ENCODE results near the gene ADAM17. TPM values are rescaled to one million over a fixed set of nuclear protein-coding genes. Genes with fewer than 3 reads are reported as not detected.
"Not testable (repeated sequence)": the region's sequence is repeated elsewhere in the genome, so short reads cannot be mapped to it uniquely, and the experiment has no call there.

Gene ADAM17
- total RNA-seq, 3 donors from 2014 or later = 32.2 to 65.9 (median 48.8) TPM

DNA sequence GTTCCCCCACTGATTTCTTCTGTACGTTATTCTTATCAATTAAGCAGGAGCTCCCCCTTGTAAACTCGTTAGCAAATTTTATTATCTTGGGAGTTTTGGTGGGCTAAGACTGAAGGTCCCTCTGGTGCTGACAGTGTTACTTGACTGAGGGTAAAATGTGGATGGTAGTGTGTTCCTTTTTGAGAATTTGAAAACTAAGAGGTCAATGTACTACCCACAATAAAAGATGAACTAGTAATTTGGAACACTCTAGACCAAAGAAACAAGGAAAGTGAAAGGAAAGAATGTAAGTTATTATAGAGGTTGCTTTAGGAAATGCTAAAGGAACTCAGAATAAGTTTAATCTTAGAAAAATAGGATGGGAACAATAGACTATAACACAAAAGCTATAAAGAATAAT lies 40.1 kb upstream of the ADAM17 start:
- DNase-seq (ENCODE audit: low spot score in 2 of 2) = no peak
- H3K27ac ChIP-seq = peak overlapping the region in 1 of 2 donors; percentile 22
- H3K4me3 ChIP-seq = no peak overlapping the region
- peaks cover 0 to 6% of the 10 kb centered on the region in 2 donors for H3K4me1 ChIP-seq
- H3K27me3 ChIP-seq = no peaks in the 10 kb centered on the region
- H3K36me3 ChIP-seq = no peaks in the 10 kb centered on the region
- peaks cover 16 to 19% of the 10 kb centered on the region in 2 donors for H3K9me3 ChIP-seq
- TF ChIP-seq POLR2AphosphoS5 (IDR thresholded peaks at IDR 0.05) (no peak), POLR2A (IDR thresholded peaks at IDR 0.05) (no peak)
- TF ChIP-seq, protein P1, sequence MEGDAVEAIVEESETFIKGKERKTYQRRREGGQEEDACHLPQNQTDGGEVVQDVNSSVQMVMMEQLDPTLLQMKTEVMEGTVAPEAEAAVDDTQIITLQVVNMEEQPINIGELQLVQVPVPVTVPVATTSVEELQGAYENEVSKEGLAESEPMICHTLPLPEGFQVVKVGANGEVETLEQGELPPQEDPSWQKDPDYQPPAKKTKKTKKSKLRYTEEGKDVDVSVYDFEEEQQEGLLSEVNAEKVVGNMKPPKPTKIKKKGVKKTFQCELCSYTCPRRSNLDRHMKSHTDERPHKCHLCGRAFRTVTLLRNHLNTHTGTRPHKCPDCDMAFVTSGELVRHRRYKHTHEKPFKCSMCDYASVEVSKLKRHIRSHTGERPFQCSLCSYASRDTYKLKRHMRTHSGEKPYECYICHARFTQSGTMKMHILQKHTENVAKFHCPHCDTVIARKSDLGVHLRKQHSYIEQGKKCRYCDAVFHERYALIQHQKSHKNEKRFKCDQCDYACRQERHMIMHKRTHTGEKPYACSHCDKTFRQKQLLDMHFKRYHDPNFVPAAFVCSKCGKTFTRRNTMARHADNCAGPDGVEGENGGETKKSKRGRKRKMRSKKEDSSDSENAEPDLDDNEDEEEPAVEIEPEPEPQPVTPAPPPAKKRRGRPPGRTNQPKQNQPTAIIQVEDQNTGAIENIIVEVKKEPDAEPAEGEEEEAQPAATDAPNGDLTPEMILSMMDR (IDR thresholded peaks at IDR 0.05) = no peak
- intact Hi-C loops (cut with DNase I; ENCODE audit: low total_unique reads) = no loop called here

DNA sequence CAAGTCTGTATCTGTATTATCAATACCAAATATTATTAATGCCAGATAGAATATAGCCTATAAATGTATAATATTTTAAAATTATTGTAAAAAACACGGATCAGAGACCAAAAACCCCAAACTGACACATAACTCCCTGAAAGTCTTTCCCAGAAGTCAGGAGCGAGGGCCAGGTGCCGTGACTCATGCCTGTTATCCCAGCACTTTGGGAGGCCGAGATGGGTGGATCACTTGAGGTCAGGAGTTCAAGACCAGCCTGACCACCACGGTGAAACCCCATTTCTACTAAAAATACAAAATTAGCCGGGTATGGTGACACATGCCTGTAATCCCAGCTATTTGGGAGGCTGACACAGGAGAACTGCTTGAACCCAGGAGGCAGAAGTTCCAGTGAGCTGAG lies 39.6 kb upstream of the ADAM17 start:
- H3K36me3 ChIP-seq; DNase-seq (ENCODE audit: low spot score in 2 of 2); H3K4me1 ChIP-seq; H3K4me3 ChIP-seq; H3K27me3 ChIP-seq; intact Hi-C loops (cut with DNase I; ENCODE audit: low total_unique reads): not testable (repeated sequence)
- peaks cover 15 to 16% of the 10 kb centered on the region in 2 donors for H3K9me3 ChIP-seq
- H3K27ac ChIP-seq = peak overlapping the region; percentile 13 to 63

DNA sequence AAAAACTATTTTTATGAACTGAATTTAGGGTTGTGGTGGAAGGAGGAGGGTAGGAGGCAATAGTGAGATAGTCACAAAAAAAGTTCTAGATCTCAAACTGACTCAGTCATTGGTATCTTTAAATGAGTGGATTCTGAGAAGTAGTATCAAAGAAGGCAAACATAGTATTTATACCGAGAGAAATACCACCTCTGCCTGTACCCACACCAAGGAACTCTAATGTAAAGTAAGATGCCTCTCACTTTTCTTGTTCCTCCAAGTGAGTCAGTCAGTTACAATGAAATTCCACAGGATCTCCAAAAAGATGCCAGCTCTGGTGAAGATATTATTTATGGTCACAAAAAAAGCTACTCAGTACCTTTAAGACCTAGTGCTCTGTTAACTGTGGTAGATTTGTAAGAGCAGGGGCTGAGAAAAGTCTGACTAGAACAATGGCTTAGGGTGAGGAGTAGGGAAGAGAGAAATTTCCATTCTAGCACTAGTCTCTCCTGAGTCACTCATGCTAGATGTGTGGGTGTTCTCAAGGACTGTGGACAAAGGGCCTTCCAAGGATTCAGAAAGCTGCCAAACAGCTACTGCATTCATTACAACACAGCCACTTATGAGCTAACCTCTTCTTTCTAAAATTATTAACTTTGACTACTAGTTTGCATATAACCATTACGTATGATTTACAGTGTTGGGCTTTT lies 38.9 kb upstream of the ADAM17 start:
- peak in 1 of 2 donors; percentile 47 for DNase-seq (ENCODE audit: low spot score in 2 of 2)
- intact Hi-C loops (cut with DNase I; ENCODE audit: low total_unique reads) = no loop called here

DNA sequence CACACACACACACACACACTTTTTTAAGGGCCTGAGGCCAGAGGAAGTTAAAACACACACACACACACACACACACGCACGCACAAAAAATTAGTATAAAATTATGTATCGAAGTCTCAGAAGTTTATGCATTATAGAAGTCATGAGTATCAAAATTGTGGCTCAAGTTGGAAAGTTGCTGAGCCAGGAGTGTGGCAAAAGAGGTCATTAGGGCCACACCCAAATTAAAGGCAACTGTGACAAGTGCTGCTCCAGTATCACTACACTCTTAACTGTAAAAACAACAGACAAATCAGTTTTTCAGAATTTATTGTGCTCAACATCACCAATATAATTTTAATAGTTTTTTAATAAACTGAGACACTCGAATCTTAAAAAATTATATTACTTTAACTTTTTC lies 38.3 kb upstream of the ADAM17 start:
- TF ChIP-seq, protein P1 (IDR thresholded peaks at IDR 0.05) = no peak
- no peak for TF ChIP-seq POLR2AphosphoS5 (IDR thresholded peaks at IDR 0.05)
- TF ChIP-seq POLR2A (IDR thresholded peaks at IDR 0.05) = no peak
- Histone ChIP-seq H3K27ac (peak overlapping the region in 1 of 2 donors; percentile 63), H3K4me3 (no peak overlapping the region), H3K36me3 (no peaks in the 10 kb centered on the region), H3K4me1 (peaks cover 0 to 6% of the 10 kb centered on the region in 2 donors), H3K9me3 (peaks cover 2 to 3% of the 10 kb centered on the region in 2 donors), H3K27me3 (no peaks in the 10 kb centered on the region)
- intact Hi-C loops (cut with DNase I; ENCODE audit: low total_unique reads) = no loop called here
- DNase-seq (ENCODE audit: low spot score in 2 of 2) = no peak

More for the DNA sequence above, 38.9 kb upstream of the ADAM17 start:
- H3K27ac ChIP-seq = peak overlapping the region; percentile 13 to 63
- no peak for TF ChIP-seq POLR2A (IDR thresholded peaks at IDR 0.05)
- peak in 1 of 3 donors; percentile 25 for TF ChIP-seq POLR2AphosphoS5 (IDR thresholded peaks at IDR 0.05)
- TF ChIP-seq, protein P1 (IDR thresholded peaks at IDR 0.05) = no peak
- H3K4me1 ChIP-seq = peaks cover 0 to 6% of the 10 kb centered on the region in 2 donors
- no peak overlapping the region for H3K4me3 ChIP-seq
- H3K9me3 ChIP-seq = peaks cover 8 to 9% of the 10 kb centered on the region in 2 donors
- no peaks in the 10 kb centered on the region for H3K27me3 ChIP-seq
- no peaks in the 10 kb centered on the region for H3K36me3 ChIP-seq

DNA sequence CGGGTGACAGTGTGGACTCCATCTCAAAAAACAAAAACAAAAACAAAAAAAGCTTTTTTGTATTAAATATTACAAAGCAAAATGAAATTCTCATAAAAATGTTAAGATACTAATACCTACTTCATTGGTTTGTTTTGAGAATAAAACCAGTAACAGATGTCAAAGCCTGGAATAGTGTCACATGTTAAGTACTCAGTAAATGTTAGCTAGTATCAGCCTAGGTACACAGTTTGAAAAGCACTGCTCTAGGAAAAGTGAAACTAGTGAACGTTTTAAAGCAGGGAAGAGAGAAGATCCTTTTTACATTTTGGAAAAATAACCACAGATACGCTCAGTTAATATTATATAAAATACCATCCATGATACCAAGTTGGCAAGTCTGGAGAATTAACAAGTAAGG lies 37.1 kb upstream of the ADAM17 start:
- intact Hi-C loops (cut with DNase I; ENCODE audit: low total_unique reads) = no loop called here
- peaks cover 0 to 6% of the 10 kb centered on the region in 2 donors for H3K4me1 ChIP-seq
- no peak for DNase-seq (ENCODE audit: low spot score in 2 of 2)
- no peaks in the 10 kb centered on the region for H3K9me3 ChIP-seq
- TF ChIP-seq POLR2A (IDR thresholded peaks at IDR 0.05) (no peak), POLR2AphosphoS5 (IDR thresholded peaks at IDR 0.05) (no peak)
- TF ChIP-seq, protein P1 (IDR thresholded peaks at IDR 0.05) = no peak
- H3K27me3 ChIP-seq = no peaks in the 10 kb centered on the region
- H3K4me3 ChIP-seq = no peak overlapping the region
- H3K36me3 ChIP-seq = no peaks in the 10 kb centered on the region
- no peak overlapping the region for H3K27ac ChIP-seq

Data from breast epithelium (tissue), 4 donors.